Effector memory CD8-positive, alpha-beta T cell (primary cell): Measurements from ENCODE around the gene CERKL.

ENCODE experiments used
- ATAC-seq: fragments of 150-1000 bp; cut with Tn5 transposase; replicated peaks from 2 replicates; pipeline ENCODE4 v1.10.0; 2021; ENCODE audit warnings: mild to moderate bottlenecking, moderate library complexity
- DNase-seq, 3 experiments: peaks; one replicate each; pipeline ENCODE4 v3.0.0; 2021
- H3K27ac Mint-ChIP-seq, 2 donors: one replicate each; pipeline ENCODE4 v1.8.0; 2022; ENCODE audit warnings: mild to moderate bottlenecking in 2 of 2, mixed read lengths in 2 of 2, moderate library complexity in 2 of 2
- H3K27me3 Mint-ChIP-seq, 2 donors: one replicate each; pipeline ENCODE4 v1.8.0; 2022; ENCODE audit warnings: mixed read lengths in 2 of 2
- H3K36me3 Mint-ChIP-seq: one replicate; pipeline ENCODE4 v1.8.0; 2022; ENCODE audit warnings: mild to moderate bottlenecking, moderate library complexity, mixed read lengths; ENCODE audit not compliant: insufficient read depth
- H3K4me1 Mint-ChIP-seq, 2 donors: one replicate each; pipeline ENCODE4 v1.8.0; 2022; ENCODE audit warnings: low read depth in 2 of 2, mixed read lengths in 2 of 2
- H3K4me3 Mint-ChIP-seq, 2 donors: one replicate each; pipeline ENCODE4 v1.8.0; 2022; ENCODE audit warnings: mild to moderate bottlenecking in 2 of 2, mixed read lengths in 2 of 2, moderate library complexity in 2 of 2
- H3K9me3 Mint-ChIP-seq, 2 donors: one replicate each; pipeline ENCODE4 v1.8.0; 2022; ENCODE audit warnings: mixed read lengths in 2 of 2

Gene CERKL

GRCh38 chr2:181628590-181629585 is 28.0 kb downstream of the CERKL start:
- H3K9me3 Mint-ChIP-seq: no peaks in the 10 kb centered on the region
- no peak for ATAC-seq
- H3K4me1 Mint-ChIP-seq: no peaks in the 10 kb centered on the region
- DNase-seq: no peak
- no peaks in the 10 kb centered on the region for H3K36me3 Mint-ChIP-seq
- no peak overlapping the region for H3K4me3 Mint-ChIP-seq
- H3K27ac Mint-ChIP-seq: no peak overlapping the region
- H3K27me3 Mint-ChIP-seq: peaks cover 42 to 59% of the 10 kb centered on the region in 2 donors

GRCh38 chr2:181627545-181627944 is 29.4 kb downstream of the CERKL start:
- Mint-ChIP-seq H3K27me3 (peaks cover 36 to 51% of the 10 kb centered on the region in 2 donors), H3K4me1 (no peaks in the 10 kb centered on the region), H3K9me3 (no peaks in the 10 kb centered on the region), H3K36me3 (no peaks in the 10 kb centered on the region), H3K4me3 (no peak overlapping the region), H3K27ac (no peak overlapping the region)
- DNase-seq (no peak), ATAC-seq (no peak)

GRCh38 chr2:181626671-181627070 is 30.2 kb downstream of the CERKL start:
- no peaks in the 10 kb centered on the region for H3K9me3 Mint-ChIP-seq
- no peak overlapping the region for H3K4me3 Mint-ChIP-seq
- no peak overlapping the region for H3K27ac Mint-ChIP-seq
- H3K4me1 Mint-ChIP-seq: no peaks in the 10 kb centered on the region
- DNase-seq (no peak), ATAC-seq (no peak)
- H3K36me3 Mint-ChIP-seq: no peaks in the 10 kb centered on the region
- peaks cover 34 to 48% of the 10 kb centered on the region in 2 donors for H3K27me3 Mint-ChIP-seq

- H3K36me3 Mint-ChIP-seq: no peaks in the 10 kb centered on the region
- no peak for ATAC-seq
- DNase-seq: no peak
- no peaks in the 10 kb centered on the region for H3K9me3 Mint-ChIP-seq
- no peaks in the 10 kb centered on the region for H3K4me1 Mint-ChIP-seq
- H3K4me3 Mint-ChIP-seq: no peak overlapping the region
- H3K27ac Mint-ChIP-seq: no peak overlapping the region
- H3K27me3 Mint-ChIP-seq: peaks cover 49 to 54% of the 10 kb centered on the region in 2 donors
Observed at GRCh38 chr2:181623159-181623558, 33.7 kb downstream of the CERKL start.

GRCh38 chr2:181621779-181622490 is 35.0 kb downstream of the CERKL start:
- Mint-ChIP-seq H3K9me3 (no peaks in the 10 kb centered on the region), H3K27me3 (peaks cover 51 to 56% of the 10 kb centered on the region in 2 donors), H3K4me1 (no peaks in the 10 kb centered on the region), H3K27ac (no peak overlapping the region), H3K4me3 (no peak overlapping the region), H3K36me3 (no peaks in the 10 kb centered on the region)
- no peak for ATAC-seq
- DNase-seq: no peak

- Mint-ChIP-seq H3K4me3 (no peak overlapping the region), H3K36me3 (no peaks in the 10 kb centered on the region), H3K9me3 (no peaks in the 10 kb centered on the region), H3K27me3 (peaks cover 45 to 48% of the 10 kb centered on the region in 2 donors), H3K4me1 (no peaks in the 10 kb centered on the region), H3K27ac (no peak overlapping the region)
- no peak for ATAC-seq
- DNase-seq: no peak
Observed at GRCh38 chr2:181619516-181619915, 37.4 kb downstream of the CERKL start.

GRCh38 chr2:181616715-181617114 is 40.2 kb downstream of the CERKL start:
- Mint-ChIP-seq H3K36me3 (no peaks in the 10 kb centered on the region), H3K4me3 (no peak overlapping the region), H3K9me3 (no peaks in the 10 kb centered on the region), H3K4me1 (no peaks in the 10 kb centered on the region), H3K27ac (no peak overlapping the region), H3K27me3 (peaks cover 34 to 39% of the 10 kb centered on the region in 2 donors)
- no peak for ATAC-seq
- no peak for DNase-seq

- Mint-ChIP-seq H3K9me3 (no peaks in the 10 kb centered on the region), H3K36me3 (no peaks in the 10 kb centered on the region), H3K27ac (no peak overlapping the region), H3K4me1 (no peaks in the 10 kb centered on the region), H3K27me3 (peaks cover 28 to 33% of the 10 kb centered on the region in 2 donors), H3K4me3 (no peak overlapping the region)
- DNase-seq (no peak), ATAC-seq (no peak)
Observed at GRCh38 chr2:181614874-181615638, 41.8 kb downstream of the CERKL start.

GRCh38 chr2:181613241-181613640 is 43.7 kb downstream of the CERKL start:
- ATAC-seq: no peak
- H3K9me3 Mint-ChIP-seq: no peaks in the 10 kb centered on the region
- no peak overlapping the region for H3K27ac Mint-ChIP-seq

GRCh38 chr2:181607629-181608590 is 49.0 kb downstream of the CERKL start:
- Mint-ChIP-seq H3K9me3 (peaks cover 0 to 2% of the 10 kb centered on the region in 2 donors), H3K4me3 (no peak overlapping the region), H3K27ac (no peak overlapping the region), H3K4me1 (peaks cover 5 to 12% of the 10 kb centered on the region in 2 donors), H3K36me3 (no peaks in the 10 kb centered on the region), H3K27me3 (peaks cover 17 to 22% of the 10 kb centered on the region in 2 donors)
- no peak for ATAC-seq
- DNase-seq: no peak

More at GRCh38 chr2:181613241-181613640, 43.7 kb downstream of the CERKL start:
- Mint-ChIP-seq H3K4me1 (peaks cover 3% of the 10 kb centered on the region in 2 donors), H3K4me3 (no peak overlapping the region), H3K36me3 (no peaks in the 10 kb centered on the region), H3K27me3 (peaks cover 23% of the 10 kb centered on the region in 2 donors)
- DNase-seq: no peak

- Mint-ChIP-seq H3K27ac (no peak overlapping the region), H3K4me3 (no peak overlapping the region), H3K4me1 (peaks cover 5 to 12% of the 10 kb centered on the region in 2 donors), H3K36me3 (no peaks in the 10 kb centered on the region), H3K9me3 (peaks cover 0 to 2% of the 10 kb centered on the region in 2 donors), H3K27me3 (peaks cover 17 to 22% of the 10 kb centered on the region in 2 donors)
- no peak for DNase-seq
- no peak for ATAC-seq
Observed at GRCh38 chr2:181605889-181606837, 50.7 kb downstream of the CERKL start.
